Transverse colon (tissue), 4 donors: ENCODE data around the gene ACAN.

ENCODE experiments used
- POLR2AphosphoS5 ChIP-seq, 3 donors: sonication (generic); formaldehyde crosslinking; IDR thresholded peaks; one replicate each; pipeline ENCODE4 v1.6.1; 2016; ENCODE audit warnings: antibody characterized with exemption in 3 of 3
- TF ChIP-seq, protein P1 (sequence below), 5 experiments: fragments of 200-600 bp in 3 of 5; fragments of 450-650 bp in 2 of 5; sonication (generic) in 3 of 5; IDR thresholded peaks; 1 replicate in 2 of 5; 2 replicates in 3 of 5; pipeline ENCODE4 v1.5.1; 2016 to 2017; ENCODE audit warnings: antibody characterized with exemption in 5 of 5, inconsistent platforms in 3 of 5, mild to moderate bottlenecking in 2 of 5, moderate library complexity in 1 of 5

- TF ChIP-seq POLR2AphosphoS5 (IDR thresholded peaks at IDR 0.05): no peak
- TF ChIP-seq, protein P1, sequence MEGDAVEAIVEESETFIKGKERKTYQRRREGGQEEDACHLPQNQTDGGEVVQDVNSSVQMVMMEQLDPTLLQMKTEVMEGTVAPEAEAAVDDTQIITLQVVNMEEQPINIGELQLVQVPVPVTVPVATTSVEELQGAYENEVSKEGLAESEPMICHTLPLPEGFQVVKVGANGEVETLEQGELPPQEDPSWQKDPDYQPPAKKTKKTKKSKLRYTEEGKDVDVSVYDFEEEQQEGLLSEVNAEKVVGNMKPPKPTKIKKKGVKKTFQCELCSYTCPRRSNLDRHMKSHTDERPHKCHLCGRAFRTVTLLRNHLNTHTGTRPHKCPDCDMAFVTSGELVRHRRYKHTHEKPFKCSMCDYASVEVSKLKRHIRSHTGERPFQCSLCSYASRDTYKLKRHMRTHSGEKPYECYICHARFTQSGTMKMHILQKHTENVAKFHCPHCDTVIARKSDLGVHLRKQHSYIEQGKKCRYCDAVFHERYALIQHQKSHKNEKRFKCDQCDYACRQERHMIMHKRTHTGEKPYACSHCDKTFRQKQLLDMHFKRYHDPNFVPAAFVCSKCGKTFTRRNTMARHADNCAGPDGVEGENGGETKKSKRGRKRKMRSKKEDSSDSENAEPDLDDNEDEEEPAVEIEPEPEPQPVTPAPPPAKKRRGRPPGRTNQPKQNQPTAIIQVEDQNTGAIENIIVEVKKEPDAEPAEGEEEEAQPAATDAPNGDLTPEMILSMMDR (IDR thresholded peaks at IDR 0.05): no peak
These were observed 62.4 kb downstream of the ACAN start for GRCh38 chr15:88865498-88866099.
